Adrenal gland (tissue), 12 donors: ENCODE measurements around the gene SLC24A3. TPM values are rescaled to one million over a fixed set of nuclear protein-coding genes. Genes with fewer than 3 reads are reported as not detected.

Experiments used
- DNase-seq, 7 donors: peaks; one replicate each; pipeline ENCODE4 v3.0.0-alpha.2; 2019 to 2020
- H3K27ac ChIP-seq, 5 donors: fragments of 200-600 bp; sonication (generic) in 4 of 5; 1 replicate in 3 of 5; 2 replicates in 2 of 5; pipeline versions ENCODE4 v1.5.1 to v1.8.0; 2016 to 2020; ENCODE audit warnings: mild to moderate bottlenecking in 1 of 5
- H3K27me3 ChIP-seq: fragments of 200-600 bp; 2 replicates; pipeline ENCODE4 v1.8.0; 2021
- H3K36me3 ChIP-seq, 2 donors: fragments of 200-600 bp; replicated peaks in 1 of 2; 1 replicate in 1 of 2; 2 replicates in 1 of 2; pipeline versions ENCODE4 v1.5.1 to v1.8.0; 2018 to 2022
- H3K4me1 ChIP-seq, 2 donors: fragments of 200-600 bp; replicated peaks in 1 of 2; 1 replicate in 1 of 2; 2 replicates in 1 of 2; pipeline versions ENCODE4 v1.5.1 to v1.8.0; 2018 to 2021
- H3K4me3 ChIP-seq, 4 donors: fragments of 200-600 bp; sonication (generic) in 3 of 4; one replicate each; pipeline ENCODE4 v1.5.1; 2016 to 2018
- H3K9me3 ChIP-seq, 3 donors: fragments of 200-600 bp; sonication (generic) in 1 of 3; replicated peaks in 1 of 3; 1 replicate in 2 of 3; 2 replicates in 1 of 3; pipeline versions ENCODE4 v1.5.1 to v1.8.0; 2016 to 2021
- CTCF ChIP-seq, 6 experiments: fragments of 450-650 bp in 4 of 6; fragments of 200-600 bp in 2 of 6; sonication (generic) in 1 of 6; IDR thresholded peaks; 1 replicate in 5 of 6; 2 replicates in 1 of 6; pipeline versions ENCODE4 v1.5.1 to v1.8.0; 2016 to 2021; ENCODE audit warnings: antibody characterized with exemption in 6 of 6, mild to moderate bottlenecking in 2 of 6, moderate library complexity in 1 of 6
- POLR2A ChIP-seq, 2 donors: fragments of 450-650 bp; IDR thresholded peaks; one replicate each; pipeline ENCODE4 v1.6.1; 2017; ENCODE audit warnings: antibody characterized with exemption in 2 of 2, mild to moderate bottlenecking in 2 of 2, moderate library complexity in 1 of 2
- WGBS, 4 donors: extraction: QIAGEN DNeasy Blood & Tissue Kit in 2 of 4; methylation state at CpG; one replicate each; pipeline versions ENCODE4 v1.1.5 to v1.1.7; 2013 to 2017; 5-methylcytosine and 5-hydroxymethylcytosine counted together
- intact Hi-C, 2 donors: fragments of 100-400 bp; cut with DNase I; formaldehyde crosslinking; loops; one replicate each; pipeline versions ENCODE4 v1.14.1 to v1.15.0; 2022 to 2023
- polyA plus RNA-seq, 3 donors: library from polyadenylated mRNA; stranded (reverse); fragments of 200-250 nt in 2 of 3; fragments of 350-450 nt in 1 of 3; fragmentation: Illumina TruSeq in 1 of 3; extraction: RNeasy Lipid Tissue Mini Kit (QIAGEN cat#74804) in 1 of 3; gene quantifications; one replicate each; pipeline ENCODE4 v1.2.3, GENCODE V29; 2013 to 2014
- total RNA-seq, 9 donors: library from RNA; depleted of rRNA in 4 of 9; stranded (reverse); fragments of >200 nt in 4 of 9; fragments of 120-200 nt in 1 of 9; fragmentation: NEBNext Ultra II Directional in 1 of 9; extraction: Animal tissue kit (Norgen Biotek cat#: 25700) in 1 of 9; gene quantifications; one replicate each; pipeline versions ENCODE4 v1.1.0 to v1.2.4, GENCODE V29; 2013 to 2023
- donor health status: healthy with polysubstance abuse.
- donor health status: Bipolar disorder and iron deficiency.
- donor health status: DM: yes; HTN: yes; CAD: no.
- donor health status: DM: no; HTN: no; CAD: no.
- donor health status: DM: no; HTN: no; CAD: no.
- donor health status: DM: yes; HTN: yes; CAD: no.

SLC24A3 gene
- total and polyA plus RNA-seq, 12 donors, result 0.89 to 44.4 (median 2.7) TPM

GRCh38 chr20:19212821-19213502, 520 bp downstream of the SLC24A3 start:
- Histone ChIP-seq H3K4me1 (peaks cover 13 to 15% of the 10 kb centered on the region in 2 donors), H3K27ac (peak overlapping the region in 2 of 5 donors; percentile 49 to 61), H3K36me3 (no peaks in the 10 kb centered on the region), H3K9me3 (no peaks in the 10 kb centered on the region), H3K27me3 (peaks cover 8% of the 10 kb centered on the region), H3K4me3 (peak overlapping the region in 1 of 4 donors; percentile 68)
- intact Hi-C loops, result loop anchor here in 1 of 2 donors (10.0 kb wide), 1 partner anchor 282 kb away; no protein-coding TSS in a partner anchor
- TF ChIP-seq POLR2A (IDR thresholded peaks at IDR 0.05), result no peak
- peak in 5 of 6 experiments; percentile 20 to 63 (median 52) for TF ChIP-seq CTCF (IDR thresholded peaks at IDR 0.05)
- DNase-seq, result peak; percentile 72 to 87 (median 81)
- 2 to 32% (median 4%) methylated on average over 7 to 58 of the region's 58 CpGs for WGBS, 4 donors

GRCh38 chr20:19213946-19214490, 1.6 kb downstream of the SLC24A3 start:
- Histone ChIP-seq H3K4me3 (peak overlapping the region in 1 of 4 donors; percentile 68), H3K27ac (no peak overlapping the region), H3K9me3 (no peaks in the 10 kb centered on the region), H3K27me3 (peaks cover 10% of the 10 kb centered on the region), H3K36me3 (no peaks in the 10 kb centered on the region), H3K4me1 (peaks cover 13 to 15% of the 10 kb centered on the region in 2 donors)
- TF ChIP-seq CTCF (IDR thresholded peaks at IDR 0.05), result no peak
- no peak for TF ChIP-seq POLR2A (IDR thresholded peaks at IDR 0.05)
- 58 to 73% (median 67%) methylated on average over 11 of the region's 11 CpGs for WGBS, 4 donors
- intact Hi-C loops, result loop anchor here in 1 of 2 donors (10.0 kb wide), 1 partner anchor 281 kb away; no protein-coding TSS in a partner anchor
- DNase-seq, result no peak

GRCh38 chr20:19218411-19218810, 6.0 kb downstream of the SLC24A3 start:
- no peak overlapping the region for H3K4me3 ChIP-seq
- intact Hi-C loops, result loop anchor here in 1 of 2 donors (10.0 kb wide), 1 partner anchor 276 kb away; no protein-coding TSS in a partner anchor
- H3K27ac ChIP-seq, result no peak overlapping the region
- H3K9me3 ChIP-seq, result no peaks in the 10 kb centered on the region
- no peak for DNase-seq
- WGBS, 4 donors, result 67 to 83% (median 79%) methylated on average over 2 of the region's 2 CpGs
- peaks cover 0 to 4% of the 10 kb centered on the region in 2 donors for H3K4me1 ChIP-seq
- TF ChIP-seq CTCF (IDR thresholded peaks at IDR 0.05), result no peak
- TF ChIP-seq POLR2A (IDR thresholded peaks at IDR 0.05), result no peak
- peaks cover 3% of the 10 kb centered on the region for H3K27me3 ChIP-seq
- H3K36me3 ChIP-seq, result no peaks in the 10 kb centered on the region

DNA sequence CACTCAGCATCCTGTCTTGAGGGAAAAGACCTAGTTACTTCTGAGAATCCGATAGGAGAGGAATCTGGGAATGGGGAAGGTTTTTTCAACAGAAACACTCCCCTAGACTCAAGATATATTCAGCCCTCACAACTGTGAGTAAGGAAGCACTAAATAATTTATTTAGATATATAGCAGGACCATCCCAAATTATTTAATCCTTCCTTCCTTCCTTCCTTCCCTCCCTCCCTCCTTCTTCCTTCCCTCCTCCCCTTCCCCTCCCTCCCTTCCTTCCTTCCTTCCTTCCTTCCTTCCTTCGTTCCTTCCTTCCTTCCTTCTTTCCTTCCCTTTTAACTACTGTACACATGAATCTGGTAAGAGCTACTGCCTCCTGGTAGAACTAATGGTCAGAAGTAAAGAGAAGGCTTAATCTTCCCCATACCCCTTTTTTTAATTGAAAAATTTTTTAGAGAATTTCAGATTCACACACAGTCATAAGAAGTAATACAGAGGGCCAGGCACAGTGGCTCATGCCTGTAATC, 10.1 kb downstream of the SLC24A3 start:
- DNase-seq, result no peak
- TF ChIP-seq CTCF (IDR thresholded peaks at IDR 0.05), result no peak
- TF ChIP-seq POLR2A (IDR thresholded peaks at IDR 0.05), result no peak
- whole genome bisulfite sequencing, 4 donors, result 71 to 86% (median 75%) methylated on average over 2 of the region's 2 CpGs
- intact Hi-C loops, result no loop called here
- H3K9me3 ChIP-seq, result no peaks in the 10 kb centered on the region
- no peaks in the 10 kb centered on the region for H3K36me3 ChIP-seq
- no peak overlapping the region for H3K27ac ChIP-seq
- no peaks in the 10 kb centered on the region for H3K4me1 ChIP-seq
- no peak overlapping the region for H3K4me3 ChIP-seq
- H3K27me3 ChIP-seq, result peaks cover 3% of the 10 kb centered on the region
